ENCODE results near the gene WNT11.

WNT11 gene

DNA sequence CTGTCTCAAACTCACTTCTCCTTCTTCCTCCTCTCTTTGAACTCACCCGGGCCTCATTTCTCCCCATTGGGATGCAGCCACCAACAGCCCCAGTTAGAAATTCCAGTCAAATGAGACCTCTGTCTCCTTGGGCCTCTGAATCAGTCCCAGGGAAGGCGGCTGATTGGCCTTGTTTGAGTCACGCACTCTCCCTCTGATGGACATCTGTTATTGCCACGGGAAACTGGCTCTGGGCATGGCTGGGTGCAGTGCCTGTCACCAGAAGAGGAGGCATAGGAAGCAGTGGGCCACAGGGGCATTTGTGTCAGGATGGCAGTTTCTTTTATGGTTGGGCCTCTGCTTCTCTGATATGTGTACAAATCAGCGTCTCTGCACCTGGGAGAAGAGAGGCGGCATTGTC, 9.6 kb upstream of the WNT11 start:
- TF ChIP-seq, protein P1, sequence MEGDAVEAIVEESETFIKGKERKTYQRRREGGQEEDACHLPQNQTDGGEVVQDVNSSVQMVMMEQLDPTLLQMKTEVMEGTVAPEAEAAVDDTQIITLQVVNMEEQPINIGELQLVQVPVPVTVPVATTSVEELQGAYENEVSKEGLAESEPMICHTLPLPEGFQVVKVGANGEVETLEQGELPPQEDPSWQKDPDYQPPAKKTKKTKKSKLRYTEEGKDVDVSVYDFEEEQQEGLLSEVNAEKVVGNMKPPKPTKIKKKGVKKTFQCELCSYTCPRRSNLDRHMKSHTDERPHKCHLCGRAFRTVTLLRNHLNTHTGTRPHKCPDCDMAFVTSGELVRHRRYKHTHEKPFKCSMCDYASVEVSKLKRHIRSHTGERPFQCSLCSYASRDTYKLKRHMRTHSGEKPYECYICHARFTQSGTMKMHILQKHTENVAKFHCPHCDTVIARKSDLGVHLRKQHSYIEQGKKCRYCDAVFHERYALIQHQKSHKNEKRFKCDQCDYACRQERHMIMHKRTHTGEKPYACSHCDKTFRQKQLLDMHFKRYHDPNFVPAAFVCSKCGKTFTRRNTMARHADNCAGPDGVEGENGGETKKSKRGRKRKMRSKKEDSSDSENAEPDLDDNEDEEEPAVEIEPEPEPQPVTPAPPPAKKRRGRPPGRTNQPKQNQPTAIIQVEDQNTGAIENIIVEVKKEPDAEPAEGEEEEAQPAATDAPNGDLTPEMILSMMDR (conservative IDR thresholded peaks at IDR 0.05), result no peak
- H3K27ac ChIP-seq, result no peak overlapping the region

DNA sequence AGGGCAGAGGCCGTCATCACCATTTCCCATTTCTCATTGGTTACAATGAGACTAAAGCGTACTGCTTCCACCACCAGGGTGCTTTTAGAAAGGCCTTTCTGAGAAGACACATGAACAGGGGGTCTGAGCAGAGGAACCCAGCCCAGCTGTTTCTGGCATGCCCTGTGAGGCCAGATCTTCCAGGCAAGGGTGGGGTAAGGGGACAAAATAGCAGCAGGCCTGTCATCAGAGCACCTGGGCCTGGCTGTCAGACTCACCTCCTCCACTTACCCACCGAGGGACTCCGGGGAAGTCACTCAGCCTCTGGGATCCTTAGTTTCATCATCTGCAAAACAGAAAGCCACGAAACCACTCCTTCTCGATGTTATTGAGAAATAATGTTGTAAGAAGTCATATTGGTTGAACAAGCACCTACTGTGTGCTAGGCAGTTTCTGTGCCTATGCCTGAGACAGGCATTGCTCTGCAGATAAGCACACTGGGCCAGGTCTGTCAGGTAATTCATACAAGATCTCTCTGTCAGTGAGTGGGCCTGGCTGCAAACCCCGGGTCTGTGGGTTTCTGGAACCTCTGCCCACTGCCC, 8.8 kb upstream of the WNT11 start:
- TF ChIP-seq, protein P1 (conservative IDR thresholded peaks at IDR 0.05), result no peak
- H3K27ac ChIP-seq, result no peak overlapping the region

DNA sequence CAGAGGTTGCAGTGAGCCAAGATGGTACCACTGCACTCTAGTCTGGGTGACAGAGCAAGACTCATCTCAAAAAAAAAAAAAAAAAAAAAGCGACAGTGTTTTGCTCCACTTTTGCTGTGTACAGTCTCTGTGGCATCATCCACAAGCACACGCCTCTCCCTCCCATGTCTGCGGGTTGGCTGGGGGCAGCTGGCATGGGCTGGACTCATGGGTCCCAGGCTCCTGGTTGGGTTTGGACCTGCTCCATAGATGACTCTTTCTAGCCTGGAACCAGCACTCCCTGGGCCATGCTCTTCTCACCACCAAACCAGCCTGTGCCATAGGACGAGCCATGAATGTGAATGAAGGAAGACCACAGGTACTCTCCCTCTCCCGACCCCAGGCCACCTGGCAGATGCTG, 7.9 kb upstream of the WNT11 start:
- TF ChIP-seq, protein P1 (conservative IDR thresholded peaks at IDR 0.05), result no peak
- H3K27ac ChIP-seq, result no peak overlapping the region

DNA sequence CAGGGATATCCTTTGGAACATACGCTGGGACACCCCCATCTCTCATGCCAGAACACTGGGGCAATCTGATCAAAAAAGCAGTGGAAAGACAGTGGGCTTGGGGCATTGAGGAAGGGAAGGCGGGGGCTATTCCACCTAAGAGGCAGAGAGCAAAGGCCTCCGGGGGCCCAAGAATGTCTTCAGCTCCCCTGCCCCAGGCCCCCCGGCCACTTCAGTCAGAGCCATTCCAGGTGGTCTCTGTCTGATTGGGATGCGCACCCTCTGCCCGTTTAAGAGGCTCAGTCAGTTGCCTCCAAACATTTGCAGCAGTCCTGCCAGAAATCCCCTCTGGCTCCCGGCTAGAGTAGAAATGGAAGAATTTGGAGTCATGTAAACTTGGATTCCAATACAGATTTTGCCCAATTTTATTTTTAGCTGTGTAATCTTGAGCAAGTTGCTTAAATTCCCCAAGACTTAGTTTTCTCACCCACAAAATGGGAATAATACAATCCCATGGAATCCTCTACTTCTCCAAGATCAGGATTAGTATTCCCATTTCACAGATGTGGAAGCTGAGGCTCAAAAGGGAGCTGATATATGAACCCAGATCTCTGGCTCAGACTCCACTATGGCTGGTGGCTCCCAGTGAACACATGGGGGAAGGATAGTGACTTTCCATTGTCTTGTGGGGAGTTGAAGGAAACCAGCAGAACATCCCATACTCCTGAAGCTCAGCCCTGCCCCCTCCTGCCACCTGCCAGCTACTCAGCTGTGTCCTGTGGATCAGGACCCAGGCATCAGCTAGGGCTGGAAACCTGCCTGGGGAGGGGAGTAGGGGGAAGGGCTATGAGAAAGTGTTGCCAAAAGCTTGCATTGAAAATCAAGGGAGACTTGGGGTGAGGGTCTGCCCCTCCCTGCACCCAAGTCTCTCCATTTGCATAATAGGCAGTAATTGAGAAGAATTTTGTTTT, 6.1 kb upstream of the WNT11 start:
- TF ChIP-seq, protein P1 (conservative IDR thresholded peaks at IDR 0.05), result no peak
- H3K27ac ChIP-seq, result no peak overlapping the region

DNA sequence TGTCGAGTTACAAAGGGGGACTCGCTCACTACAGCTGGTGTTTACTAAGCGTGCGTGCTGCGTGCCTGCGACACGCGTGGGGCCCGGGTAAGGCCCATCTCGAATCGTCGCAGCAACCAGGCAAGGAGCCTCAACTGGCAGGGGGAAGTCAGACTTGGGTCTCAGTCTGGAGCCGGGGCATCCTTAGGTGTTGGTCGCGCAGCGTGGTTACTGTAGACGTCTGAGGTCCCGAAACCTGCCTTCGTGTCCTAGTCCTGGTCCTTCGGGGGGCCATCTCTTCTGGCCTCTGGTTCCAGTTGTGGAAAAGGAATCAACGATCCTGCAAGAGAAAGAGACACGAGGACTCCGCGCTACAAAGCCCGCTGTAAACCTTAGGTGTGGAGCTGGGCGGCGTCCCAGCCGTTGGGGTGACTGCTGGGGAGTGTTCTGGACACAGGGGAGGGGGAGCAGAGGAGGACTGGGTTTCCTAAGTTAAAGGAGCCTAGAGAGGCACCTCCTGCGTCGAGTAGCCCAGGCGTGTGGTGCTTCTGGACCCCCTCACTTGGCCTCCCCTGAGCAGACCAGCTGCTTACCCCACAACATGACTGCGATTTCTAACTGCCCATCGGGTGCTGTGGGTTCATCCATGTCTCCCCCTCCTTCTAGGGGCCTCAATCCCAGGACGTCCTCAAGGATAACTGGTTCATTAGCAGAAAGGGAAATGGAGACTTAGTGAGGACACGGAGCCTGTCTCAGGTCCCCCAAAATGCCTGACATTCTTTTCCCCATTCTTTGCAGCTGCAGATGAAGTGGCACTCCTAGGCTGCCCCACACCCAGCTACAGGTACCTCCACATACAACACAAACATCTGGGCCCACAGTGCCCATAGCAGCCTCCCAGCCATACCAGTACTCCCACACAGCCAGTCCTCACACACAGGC, 4.9 kb upstream of the WNT11 start:
- no peak overlapping the region for H3K27ac ChIP-seq
- TF ChIP-seq, protein P1 (conservative IDR thresholded peaks at IDR 0.05), result no peak

DNA sequence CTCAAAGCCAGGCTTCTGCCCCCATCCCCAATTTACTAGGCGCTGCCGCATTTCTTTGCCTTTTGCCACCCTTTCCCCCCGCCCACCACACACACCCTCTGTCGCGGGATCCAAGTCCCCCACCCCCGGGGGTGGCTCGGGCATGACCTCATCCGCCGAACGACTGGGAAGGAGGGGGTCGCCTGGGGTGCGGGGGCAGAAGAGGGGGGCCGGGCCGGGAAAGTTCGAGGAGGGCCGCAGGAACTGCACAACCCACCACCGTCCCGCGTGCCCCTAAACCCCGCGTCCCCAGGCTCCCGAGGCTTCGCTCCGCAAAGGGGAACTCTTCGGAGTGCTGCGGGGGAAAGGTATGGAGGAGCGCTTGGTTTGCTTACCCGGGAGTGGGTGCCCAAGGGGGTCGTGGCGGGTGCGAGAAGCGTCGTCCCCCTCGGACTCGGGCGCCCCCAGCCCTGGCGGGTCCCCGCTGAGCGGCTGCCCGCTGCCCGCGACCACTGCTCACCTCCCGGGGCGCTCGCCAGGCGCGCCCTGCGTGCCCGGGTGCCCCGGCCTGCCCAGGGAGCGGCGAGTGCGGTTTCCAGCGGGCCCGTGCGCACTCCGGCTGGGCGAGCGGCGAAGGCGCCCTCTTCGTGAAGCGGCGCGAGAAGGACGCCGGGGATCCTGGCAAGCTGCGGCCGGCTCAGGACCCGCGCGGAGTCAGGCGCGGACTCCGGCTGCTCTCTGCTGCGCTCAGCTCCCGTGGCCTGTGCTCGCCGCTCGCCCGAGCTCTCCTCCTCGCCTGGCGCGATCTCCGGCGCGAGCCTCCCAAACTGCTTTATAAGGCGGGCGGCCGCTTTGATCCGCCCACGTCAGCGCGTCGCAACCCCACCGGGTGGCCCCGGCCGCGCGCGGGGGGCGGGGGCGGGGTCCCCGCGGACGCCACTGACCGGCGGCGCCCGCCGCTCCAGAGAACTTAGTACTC, 4.0 kb upstream of the WNT11 start:
- peak overlapping the region; percentile 51; the same call in 1 of the 2 replicates for H3K27ac ChIP-seq
- TF ChIP-seq, protein P1 (conservative IDR thresholded peaks at IDR 0.05), result 0 out of 2 replicates have a peak, but pooled peaks have one; percentile 6

Measured in VCaP (cell line).